HAP-1 (cell line): Measurements from ENCODE around the gene KLHL21.

Experiments
- DNase-seq, 2 experiments: peaks; one replicate each; pipeline ENCODE4 v3.0.0-alpha.2; 2016 to 2020; ENCODE audit warnings: low spot score in 2 of 2
- H3K27me3 ChIP-seq: fragments of 250-450 bp; sonication (Bioruptor Pico); 2 replicates; pipeline ENCODE4 v1.5.1; 2020; ENCODE audit warnings: low read depth, mild to moderate bottlenecking, moderate library complexity
- H3K36me3 ChIP-seq: fragments of 250-450 bp; sonication (Bioruptor Pico); replicated peaks from 2 replicates; pipeline ENCODE4 v1.5.1; 2020; ENCODE audit warnings: mild to moderate bottlenecking
- H3K4me1 ChIP-seq: fragments of 250-450 bp; sonication (Bioruptor Pico); 2 replicates; pipeline ENCODE4 v1.5.1; 2020; ENCODE audit warnings: mild to moderate bottlenecking
- H3K4me3 ChIP-seq: fragments of 250-450 bp; sonication (Bioruptor Pico); 2 replicates; pipeline ENCODE4 v1.5.1; 2020; ENCODE audit warnings: mild to moderate bottlenecking, moderate library complexity
- H3K9me3 ChIP-seq: fragments of 250-450 bp; sonication (Bioruptor Pico); 2 replicates; pipeline ENCODE4 v1.5.1; 2020; ENCODE audit warnings: mild to moderate bottlenecking, moderate library complexity
- in situ Hi-C: fragments of 300-500 bp; cut with MboI; formaldehyde crosslinking; loops from 3 replicates; pipeline ENCODE4 v1.14.3; 2020; ENCODE audit warnings: low sequenced_read_pairs, inconsistent platforms, mixed read lengths

The KLHL21 gene

DNA sequence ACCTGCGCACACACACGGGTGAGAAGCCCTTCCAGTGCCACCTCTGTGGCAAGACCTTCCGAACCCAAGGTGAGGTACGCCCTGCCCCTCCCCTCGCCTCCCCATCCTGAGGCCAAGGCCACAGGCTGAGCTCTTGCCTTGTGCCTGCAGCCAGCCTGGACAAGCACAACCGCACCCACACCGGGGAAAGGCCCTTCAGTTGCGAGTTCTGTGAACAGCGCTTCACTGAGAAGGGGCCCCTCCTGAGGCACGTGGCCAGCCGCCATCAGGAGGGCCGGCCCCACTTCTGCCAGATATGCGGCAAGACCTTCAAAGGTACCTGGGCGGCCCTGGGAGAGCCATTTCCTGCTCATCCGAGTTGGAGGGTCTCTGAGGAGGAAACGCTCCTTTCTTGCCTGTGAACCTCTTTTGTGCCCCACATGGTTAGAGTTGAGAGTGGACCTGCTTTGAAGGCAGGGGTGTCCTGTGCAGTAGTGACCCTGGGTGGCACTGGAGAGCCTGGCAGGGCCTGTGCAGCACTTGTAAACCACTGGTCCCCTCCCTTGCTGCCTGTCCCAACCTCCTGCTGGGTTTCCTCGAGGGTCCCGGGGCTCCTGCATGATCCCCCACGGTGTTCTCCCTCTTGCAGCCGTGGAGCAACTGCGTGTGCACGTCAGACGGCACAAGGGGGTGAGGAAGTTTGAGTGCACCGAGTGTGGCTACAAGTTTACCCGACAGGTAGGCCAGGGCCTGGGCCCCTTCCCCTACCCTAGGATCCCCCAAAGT, 14.4 kb downstream of the KLHL21 start:
- peaks cover 52% of the 10 kb centered on the region for H3K36me3 ChIP-seq
- no peaks in the 10 kb centered on the region for H3K27me3 ChIP-seq
- no peak overlapping the region for H3K4me3 ChIP-seq
- H3K9me3 ChIP-seq: no peaks in the 10 kb centered on the region
- DNase-seq: no peak
- no peaks in the 10 kb centered on the region for H3K4me1 ChIP-seq
- in situ Hi-C loops: no loop called here

DNA sequence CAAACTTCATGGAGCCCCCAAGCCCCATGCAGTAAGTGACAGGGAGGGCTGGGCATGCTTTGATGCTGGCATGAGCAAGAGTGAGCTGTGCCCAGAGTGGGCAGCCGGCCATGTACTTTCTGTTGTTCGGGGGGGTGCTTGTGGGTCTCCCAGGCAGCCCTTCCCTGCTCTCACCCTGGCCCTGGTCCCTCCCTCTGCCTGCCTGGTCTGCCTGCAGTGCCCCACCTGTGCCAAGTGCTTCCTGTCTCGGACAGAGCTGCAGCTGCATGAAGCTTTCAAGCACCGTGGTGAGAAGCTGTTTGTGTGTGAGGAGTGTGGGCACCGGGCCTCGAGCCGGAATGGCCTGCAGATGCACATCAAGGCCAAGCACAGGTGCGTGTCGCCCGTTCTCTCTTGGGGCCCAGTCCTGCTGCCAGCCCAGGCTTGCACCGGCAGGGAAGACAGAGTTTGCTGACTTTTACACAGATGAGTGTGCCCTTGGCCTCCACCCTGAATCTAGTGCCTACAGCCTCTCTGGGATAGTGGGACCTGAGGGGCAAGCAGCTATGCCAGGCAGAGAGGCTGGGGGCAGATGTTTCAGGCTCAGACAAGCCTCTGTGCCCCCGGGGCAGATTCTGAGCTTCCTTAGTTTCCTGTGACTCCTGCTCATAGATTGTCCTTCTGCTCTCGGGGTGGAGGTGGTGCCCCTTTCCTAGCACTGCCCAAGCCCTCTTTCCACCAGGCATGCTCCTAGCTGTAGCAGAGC, 15.2 kb downstream of the KLHL21 start:
- Histone ChIP-seq H3K36me3 (peaks cover 47% of the 10 kb centered on the region), H3K9me3 (no peaks in the 10 kb centered on the region), H3K27me3 (no peaks in the 10 kb centered on the region), H3K4me3 (no peak overlapping the region), H3K4me1 (no peaks in the 10 kb centered on the region)
- DNase-seq: no peak
- in situ Hi-C loops: no loop called here

DNA sequence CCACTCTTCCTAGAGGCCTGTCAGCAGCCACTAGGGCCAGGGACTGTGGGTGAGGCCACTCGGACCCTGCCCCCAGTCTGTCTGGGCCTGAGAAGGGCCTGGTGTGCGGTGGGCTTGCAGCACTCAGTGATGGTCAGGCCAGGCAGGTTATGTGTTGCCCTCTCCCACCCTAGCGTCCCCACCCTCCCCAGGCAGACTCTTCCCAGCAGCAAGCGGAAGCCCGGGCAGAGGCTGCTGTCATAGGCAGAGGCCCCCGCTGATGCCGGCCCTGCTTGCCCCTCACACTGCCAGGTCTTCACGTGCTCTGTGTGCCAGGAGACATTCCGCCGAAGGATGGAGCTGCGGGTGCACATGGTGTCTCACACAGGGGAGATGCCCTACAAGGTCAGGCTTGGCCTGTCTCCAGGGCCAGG, 16.3 kb downstream of the KLHL21 start:
- H3K9me3 ChIP-seq: no peaks in the 10 kb centered on the region
- H3K36me3 ChIP-seq: peaks cover 47% of the 10 kb centered on the region
- no peak for DNase-seq
- no peaks in the 10 kb centered on the region for H3K27me3 ChIP-seq
- no peaks in the 10 kb centered on the region for H3K4me1 ChIP-seq
- in situ Hi-C loops: no loop called here
- H3K4me3 ChIP-seq: no peak overlapping the region

DNA sequence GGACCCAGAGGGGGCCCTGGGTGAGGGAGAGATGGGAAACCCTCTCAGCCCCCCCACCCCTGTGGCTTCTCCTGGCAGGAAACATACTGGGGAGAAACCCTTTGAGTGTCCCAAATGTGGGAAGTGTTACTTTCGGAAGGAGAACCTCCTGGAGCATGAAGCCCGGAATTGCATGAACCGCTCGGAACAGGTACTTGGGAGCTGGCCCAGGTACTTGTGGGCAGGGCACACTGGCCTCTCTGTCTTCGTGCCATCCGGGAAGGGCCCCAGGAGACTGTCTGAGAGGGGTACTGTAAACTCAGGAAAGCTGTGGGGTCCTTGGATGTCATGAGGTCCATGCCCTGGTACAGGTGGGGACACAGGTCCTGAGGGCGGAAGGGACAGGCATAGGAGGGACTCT, 16.8 kb downstream of the KLHL21 start:
- no peak for DNase-seq
- Histone ChIP-seq H3K9me3 (no peaks in the 10 kb centered on the region), H3K36me3 (peaks cover 48% of the 10 kb centered on the region), H3K27me3 (no peaks in the 10 kb centered on the region), H3K4me3 (no peak overlapping the region), H3K4me1 (peaks cover 5% of the 10 kb centered on the region)
- in situ Hi-C loops: no loop called here

DNA sequence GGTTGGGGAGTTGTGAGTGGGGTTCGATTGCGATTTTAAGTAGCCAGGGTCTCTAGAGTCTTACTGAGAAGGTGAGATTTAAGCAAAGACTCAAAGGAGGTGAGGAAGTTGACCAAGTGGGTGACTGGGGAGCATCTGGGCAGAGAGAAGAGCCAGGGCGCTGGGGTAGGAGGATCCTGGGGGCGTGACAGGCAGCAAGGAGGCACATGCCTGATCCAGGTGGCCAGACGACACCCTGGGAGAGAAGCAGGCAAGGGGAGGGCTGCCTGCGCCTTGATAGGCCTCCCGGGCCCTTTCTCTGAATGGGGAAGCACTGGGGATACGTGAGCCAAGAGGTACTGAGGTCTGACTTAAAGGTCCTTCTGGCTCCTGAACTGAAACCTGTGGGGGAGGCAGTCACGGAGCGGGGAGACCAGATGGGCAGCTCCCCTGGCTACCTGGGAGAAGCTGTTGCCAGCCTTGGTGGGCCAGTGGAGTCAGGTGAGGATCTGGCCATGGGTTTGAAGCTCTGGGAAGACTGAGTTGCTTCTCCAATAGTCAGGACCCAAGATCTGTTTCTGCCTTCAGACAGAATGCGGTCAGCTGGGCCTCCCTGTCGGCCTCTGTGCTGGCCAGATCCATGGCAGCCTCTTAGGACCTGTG, 17.5 kb downstream of the KLHL21 start:
- peaks cover 41% of the 10 kb centered on the region for H3K36me3 ChIP-seq
- H3K27me3 ChIP-seq: no peaks in the 10 kb centered on the region
- no peak overlapping the region for H3K4me3 ChIP-seq
- no peak for DNase-seq
- no peaks in the 10 kb centered on the region for H3K9me3 ChIP-seq
- H3K4me1 ChIP-seq: peaks cover 7% of the 10 kb centered on the region
- in situ Hi-C loops: no loop called here

- H3K4me3 ChIP-seq: no peak overlapping the region
- H3K36me3 ChIP-seq: peaks cover 33% of the 10 kb centered on the region
Measured at GRCh38 chr1:6584126-6585080, 18.3 kb downstream of the KLHL21 start.

DNA sequence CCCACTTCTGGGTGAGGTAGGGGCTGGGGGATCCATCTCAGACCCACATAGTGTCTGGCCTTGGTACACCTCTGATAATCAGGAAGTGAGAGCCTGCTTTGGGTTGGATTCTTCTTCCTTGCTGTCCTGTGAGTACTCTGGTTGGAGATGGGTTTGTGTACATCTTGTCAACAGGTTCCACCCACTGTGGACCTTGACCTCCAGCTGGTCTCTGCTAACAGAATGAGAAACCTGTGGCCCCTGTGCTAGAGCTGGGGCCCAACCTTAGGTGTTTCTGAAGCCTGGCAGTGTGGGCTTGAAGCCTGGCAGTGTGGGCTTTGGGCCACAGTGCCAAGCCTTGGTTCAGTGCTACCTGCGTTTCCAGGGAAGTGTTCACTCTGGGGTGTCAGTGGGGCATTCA, 20.3 kb downstream of the KLHL21 start:
- Histone ChIP-seq H3K9me3 (no peaks in the 10 kb centered on the region), H3K27me3 (no peaks in the 10 kb centered on the region), H3K4me1 (peaks cover 11% of the 10 kb centered on the region), H3K4me3 (no peak overlapping the region), H3K36me3 (peaks cover 13% of the 10 kb centered on the region)
- in situ Hi-C loops: no loop called here
- no peak for DNase-seq

More at GRCh38 chr1:6584126-6585080, 18.3 kb downstream of the KLHL21 start:
- DNase-seq: no peak
- no peaks in the 10 kb centered on the region for H3K9me3 ChIP-seq
- H3K4me1 ChIP-seq: peaks cover 9% of the 10 kb centered on the region
- in situ Hi-C loops: no loop called here
- no peaks in the 10 kb centered on the region for H3K27me3 ChIP-seq

GRCh38 chr1:6581561-6582305, 20.9 kb downstream of the KLHL21 start:
- peaks cover 9% of the 10 kb centered on the region for H3K36me3 ChIP-seq
- no peaks in the 10 kb centered on the region for H3K9me3 ChIP-seq
- H3K4me1 ChIP-seq: peaks cover 11% of the 10 kb centered on the region
- H3K27me3 ChIP-seq: no peaks in the 10 kb centered on the region
- no peak overlapping the region for H3K4me3 ChIP-seq
- no peak for DNase-seq
- in situ Hi-C loops: no loop called here

- in situ Hi-C loops: no loop called here
- DNase-seq: peak; percentile 30 to 68
- peaks cover 11% of the 10 kb centered on the region for H3K4me1 ChIP-seq
Measured at GRCh38 chr1:6580593-6581409, 21.9 kb downstream of the KLHL21 start.

GRCh38 chr1:6580119-6580592, 22.5 kb downstream of the KLHL21 start:
- Histone ChIP-seq H3K4me3 (peak overlapping the region; percentile 75), H3K9me3 (no peaks in the 10 kb centered on the region), H3K27me3 (no peaks in the 10 kb centered on the region), H3K4me1 (peaks cover 11% of the 10 kb centered on the region), H3K36me3 (peaks cover 3% of the 10 kb centered on the region; the same call in 1 of the 2 replicates)
- in situ Hi-C loops: no loop called here
- no peak for DNase-seq

More at GRCh38 chr1:6580593-6581409, 21.9 kb downstream of the KLHL21 start:
- H3K4me3 ChIP-seq: peak overlapping the region; percentile 75
- H3K27me3 ChIP-seq: no peaks in the 10 kb centered on the region
- no peaks in the 10 kb centered on the region for H3K9me3 ChIP-seq
- peaks cover 6% of the 10 kb centered on the region for H3K36me3 ChIP-seq

GRCh38 chr1:6579374-6580118, 23.1 kb downstream of the KLHL21 start, which contains the start of gene ZBTB48:
TSS of gene ZBTB48 (plus strand) at chr1:6579994. CDS start at chr1:6580610, 616 bp downstream.
- H3K9me3 ChIP-seq: no peaks in the 10 kb centered on the region
- H3K4me1 ChIP-seq: peaks cover 11% of the 10 kb centered on the region
- peaks cover 3% of the 10 kb centered on the region; the same call in 1 of the 2 replicates for H3K36me3 ChIP-seq
- DNase-seq: peak; percentile 94 to 99
- in situ Hi-C loops: no loop called here
- no peaks in the 10 kb centered on the region for H3K27me3 ChIP-seq
- peak within 1 kb of the TSS; percentile 75 for H3K4me3 ChIP-seq
